ENCODE results near the gene ADIPOQ. TPM values are rescaled to one million over a fixed set of nuclear protein-coding genes. Genes with fewer than 3 reads are reported as not detected.
A peak's percentile ranks its signal among the peaks of the same experiment; 100 is the strongest.

Gene ADIPOQ
- total and polyA plus RNA-seq, 2 of the 4 experiments (the other 2 are of a cell fraction), result not detected

- no CpG with 5 or more reads among the region's 1 CpG for WGBS, 2 experiments (ENCODE audit: extremely low coverage in 2 of 2, insufficient read length in 1 of 2)
- Histone ChIP-seq H3K79me1 (ENCODE audit: low read depth in 1 of 2, low read length in 2 of 2) (no peaks in the 10 kb centered on the region), H2AFZ (replicated peaks; ENCODE audit: low read length, poor library complexity) (no peak overlapping the region), H2BK5ac (ENCODE audit: low read depth, low read length, poor library complexity, severe bottlenecking) (no peak overlapping the region), H3K23ac (ENCODE audit: low read depth, low read length) (no peak overlapping the region), H3K4me1 (ENCODE audit: control insufficient read depth, insufficient read depth, low read length) (no peaks in the 10 kb centered on the region), H4K5ac (ENCODE audit: low read depth, low read length) (no peak overlapping the region), H3K27ac (ENCODE audit: insufficient read depth, low read length) (no peak overlapping the region), H2BK20ac (ENCODE audit: low read depth, low read length) (no peak overlapping the region), H3K9me1 (ENCODE audit: insufficient read depth, low read length) (no peaks in the 10 kb centered on the region), H2BK15ac (ENCODE audit: low read depth, low read length) (no peak overlapping the region), H2AK9ac (replicated peaks; ENCODE audit: low read depth, low read length, poor library complexity) (no peak overlapping the region), H4K20me1 (ENCODE audit: insufficient read depth, low read length) (no peaks in the 10 kb centered on the region), H3K4me3 (ENCODE audit: insufficient read depth, low read depth, low read length) (no peak overlapping the region), H2BK120ac (ENCODE audit: low read depth, low read length) (no peak overlapping the region), H4K91ac (ENCODE audit: insufficient read depth, low read depth, low read length) (no peak overlapping the region), H3K14ac (replicated peaks; ENCODE audit: low read depth, low read length) (no peak overlapping the region), H3K36me3 (ENCODE audit: control insufficient read depth, insufficient read depth, low read length) (no peaks in the 10 kb centered on the region), H3K9ac (ENCODE audit: low read depth, low read length) (no peak overlapping the region), H2AK5ac (ENCODE audit: low read depth, low read length) (no peak overlapping the region), H4K8ac (ENCODE audit: low read depth in 2 of 2, low read length in 2 of 2) (no peak overlapping the region), H3K56ac (ENCODE audit: extremely low read depth, insufficient read depth, low read length) (no peak overlapping the region), H3K9me3 (ENCODE audit: control insufficient read depth, insufficient read depth, low read length) (no peaks in the 10 kb centered on the region), H3K4me2 (ENCODE audit: low read depth, low read length) (no peak overlapping the region), H3K18ac (ENCODE audit: low read depth, low read length) (no peak overlapping the region), H3K4ac (ENCODE audit: low read depth, low read length) (no peak overlapping the region), H3K27me3 (ENCODE audit: control insufficient read depth, insufficient read depth, low read length) (peaks cover 32% of the 10 kb centered on the region)
- dilution Hi-C loops (cut with HindIII; ENCODE audit: low sequenced_read_pairs, unreplicated experiment) (no loop called here), in situ Hi-C loops (cut with MboI; ENCODE audit: low sequenced_read_pairs) (loop anchor here (10.0 kb wide), 1 partner anchor 315 kb away; no protein-coding TSS in a partner anchor), intact Hi-C loops (cut with micrococcal nuclease) (loop anchor here (1.0 to 10.0 kb wide), 5 partner anchors 263 to 855 kb away; partner anchors contain the start of genes RTP2 and SST)
- DNase-seq (peak; percentile 38), ATAC-seq (ENCODE audit: low read depth) (0 out of 2 replicates have a peak, but pooled peaks have one; percentile 37)
- TF ChIP-seq, protein P1, sequence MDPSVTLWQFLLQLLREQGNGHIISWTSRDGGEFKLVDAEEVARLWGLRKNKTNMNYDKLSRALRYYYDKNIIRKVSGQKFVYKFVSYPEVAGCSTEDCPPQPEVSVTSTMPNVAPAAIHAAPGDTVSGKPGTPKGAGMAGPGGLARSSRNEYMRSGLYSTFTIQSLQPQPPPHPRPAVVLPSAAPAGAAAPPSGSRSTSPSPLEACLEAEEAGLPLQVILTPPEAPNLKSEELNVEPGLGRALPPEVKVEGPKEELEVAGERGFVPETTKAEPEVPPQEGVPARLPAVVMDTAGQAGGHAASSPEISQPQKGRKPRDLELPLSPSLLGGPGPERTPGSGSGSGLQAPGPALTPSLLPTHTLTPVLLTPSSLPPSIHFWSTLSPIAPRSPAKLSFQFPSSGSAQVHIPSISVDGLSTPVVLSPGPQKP (IDR thresholded peaks at IDR 0.05; ENCODE audit: borderline replicate concordance, low read depth, low read length), result no peak
- TF ChIP-seq RFX5 (IDR thresholded peaks at IDR 0.05; ENCODE audit: low read depth, low read length), result no peak
- no peak for TF ChIP-seq POLR2A (IDR thresholded peaks at IDR 0.05; ENCODE audit: low read depth, low read length)
- TF ChIP-seq SMC3 (IDR thresholded peaks at IDR 0.05; ENCODE audit: low read depth, low read length), result peak; percentile 13; the same call in 1 of the 2 replicates
- TF ChIP-seq NFE2L2 (IDR thresholded peaks at IDR 0.05; ENCODE audit: low read depth, low read length), result no peak
- no peak for TF ChIP-seq CHD1 (IDR thresholded peaks at IDR 0.05; ENCODE audit: low read depth, low read length)
- peak; percentile 42 for TF ChIP-seq CTCF (conservative IDR thresholded peaks at IDR 0.05; ENCODE audit: low read depth, low read length)
- TF ChIP-seq RCOR1 (IDR thresholded peaks at IDR 0.05; ENCODE audit: insufficient replicate concordance, low read length), result no peak
- TF ChIP-seq, protein P2, sequence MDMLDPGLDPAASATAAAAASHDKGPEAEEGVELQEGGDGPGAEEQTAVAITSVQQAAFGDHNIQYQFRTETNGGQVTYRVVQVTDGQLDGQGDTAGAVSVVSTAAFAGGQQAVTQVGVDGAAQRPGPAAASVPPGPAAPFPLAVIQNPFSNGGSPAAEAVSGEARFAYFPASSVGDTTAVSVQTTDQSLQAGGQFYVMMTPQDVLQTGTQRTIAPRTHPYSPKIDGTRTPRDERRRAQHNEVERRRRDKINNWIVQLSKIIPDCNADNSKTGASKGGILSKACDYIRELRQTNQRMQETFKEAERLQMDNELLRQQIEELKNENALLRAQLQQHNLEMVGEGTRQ (IDR thresholded peaks at IDR 0.05; ENCODE audit: low read depth, low read length), result no peak
- TF ChIP-seq MAZ (IDR thresholded peaks at IDR 0.05; ENCODE audit: borderline replicate concordance, low read depth, low read length), result no peak
- TF ChIP-seq RAD21 (IDR thresholded peaks at IDR 0.05; ENCODE audit: low read length), result peak; percentile 45
- TF ChIP-seq CEBPB (IDR thresholded peaks at IDR 0.05; ENCODE audit: low read depth, low read length), result no peak
- no peak for TF ChIP-seq FOS (IDR thresholded peaks at IDR 0.05; ENCODE audit: low read depth, low read length)
- no TSS peak for BruUV-seq (replicated peaks)
- ChIA-PET CTCF (interaction anchor here (0.6 to 0.9 kb wide), 4 partner anchors 11 to 315 kb away, joined by 3 to 5 read pairs (median 4); no protein-coding TSS in a partner anchor), POLR2A (ENCODE audit: unreplicated experiment) (no interaction called here)
Measured at GRCh38 chr3:186849374-186849975, 7.0 kb downstream of the ADIPOQ start.
